COLO668 (cell line): ENCODE data around the gene MORC3.
"Not testable (repeated sequence)": the region's sequence is repeated elsewhere in the genome, so short reads cannot be mapped to it uniquely, and the experiment has no call there.

Experiments
- DNase-seq: peaks from one replicate; lab custom pipeline; 2025; ENCODE audit not compliant: unreplicated experiment; lab: John Stamatoyannopoulos, UW

Gene MORC3

DNA sequence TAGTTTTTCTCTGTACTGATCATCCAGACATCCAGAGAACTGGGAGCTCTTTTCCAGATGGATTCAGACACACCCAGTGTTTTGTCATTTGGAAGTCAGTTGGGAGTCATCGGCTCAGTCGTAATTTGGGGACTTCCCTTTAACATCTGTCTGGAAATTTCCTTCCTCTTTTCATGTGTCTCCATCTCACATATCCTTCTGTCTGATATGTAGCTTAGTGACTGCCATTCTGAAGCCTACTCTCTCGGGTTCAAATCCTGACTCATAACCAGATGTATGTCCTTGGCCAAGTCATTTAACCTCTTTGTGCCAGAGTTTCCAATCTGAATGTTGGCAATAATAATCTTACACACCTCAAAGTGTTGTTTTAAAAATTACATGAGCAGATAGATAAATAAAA is 3.0 kb downstream of the MORC3 start:
- DNase-seq: no peak

DNA sequence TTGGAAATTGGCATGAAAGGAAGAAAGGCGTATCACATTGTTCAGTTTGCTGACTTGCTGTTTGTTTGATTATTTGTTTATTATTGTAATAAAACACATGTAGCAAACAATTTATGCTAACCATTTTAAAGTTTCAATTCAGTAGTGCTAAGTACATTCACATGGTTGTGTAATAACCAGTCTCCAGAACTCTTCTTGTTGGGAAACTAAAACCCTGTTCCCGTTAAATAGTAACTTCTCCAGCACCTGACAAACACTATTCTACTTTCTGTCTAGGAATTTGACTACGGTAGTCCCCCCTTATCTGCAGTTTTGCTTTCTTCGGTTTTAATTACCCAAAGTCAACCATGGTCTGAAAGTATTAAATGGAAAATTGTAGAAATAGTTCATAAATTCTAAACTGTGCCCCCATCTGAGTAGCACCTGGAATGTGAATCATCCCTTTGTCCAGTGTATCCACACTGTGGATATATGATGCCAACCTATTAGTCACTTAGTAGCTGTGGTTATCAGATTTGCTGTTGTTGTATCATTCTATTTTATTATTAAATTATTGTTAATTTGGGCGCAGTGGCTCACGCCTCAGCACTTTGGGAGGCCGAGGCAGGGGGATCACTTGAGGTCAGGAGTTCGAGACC is 5.5 kb downstream of the MORC3 start:
- DNase-seq: no peak

DNA sequence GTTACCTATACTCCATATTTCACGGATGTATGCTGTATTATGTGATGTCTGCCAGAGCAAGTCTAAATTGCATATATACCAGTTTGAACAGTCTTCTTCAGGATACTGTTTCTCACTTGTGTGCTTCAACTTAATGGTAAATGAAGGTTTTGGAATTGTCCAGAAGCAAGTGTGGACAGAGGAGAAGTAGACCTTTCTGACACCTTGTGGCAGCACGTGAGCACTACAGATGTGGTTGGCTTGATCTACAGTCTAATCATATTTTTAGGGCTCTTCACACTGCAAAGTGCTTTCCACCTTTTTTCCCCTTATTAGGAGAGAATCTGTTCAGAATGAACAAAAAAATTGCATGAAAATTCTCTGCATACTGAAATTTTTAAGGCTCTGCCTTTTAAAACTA is 10.9 kb downstream of the MORC3 start:
- DNase-seq: peak; percentile 44

DNA sequence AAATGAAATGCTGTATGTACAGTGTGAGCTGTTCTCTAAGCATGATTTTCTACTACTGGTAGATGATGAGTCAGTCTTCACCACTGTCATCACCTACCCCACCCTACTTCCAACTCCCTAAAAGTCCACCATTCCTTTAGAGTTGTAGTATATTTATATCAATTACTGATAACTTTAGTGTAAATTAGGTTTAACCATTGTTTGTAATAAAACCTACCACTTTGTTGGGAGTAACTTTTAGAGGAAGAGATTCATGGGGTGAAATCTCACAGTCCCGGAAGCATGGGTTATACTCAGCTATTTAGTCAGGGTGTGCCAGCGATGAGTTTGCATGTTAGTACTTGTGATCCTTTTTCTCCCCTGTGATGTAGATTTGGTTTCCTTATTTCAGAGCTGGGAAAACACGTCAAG is 17.1 kb downstream of the MORC3 start:
- no peak for DNase-seq

DNA sequence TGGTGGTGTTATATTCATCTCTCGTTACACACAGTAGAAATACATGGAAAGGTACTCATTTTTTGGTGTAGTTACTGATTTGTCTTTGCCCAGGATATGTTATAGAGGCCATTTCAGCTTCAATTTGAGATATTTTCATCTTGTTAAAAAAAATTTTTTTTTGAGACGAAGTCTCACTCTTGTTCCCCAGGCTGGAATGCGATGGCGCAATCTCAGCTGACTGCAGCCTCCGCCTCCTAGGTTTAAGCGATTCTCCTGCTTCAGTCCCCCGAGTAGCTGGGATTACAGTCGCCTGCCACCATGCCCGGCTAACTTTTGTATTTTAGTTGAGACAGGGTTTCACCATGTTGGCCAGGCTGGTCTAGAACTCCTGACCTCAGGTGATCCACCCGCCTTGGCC is 19.0 kb downstream of the MORC3 start:
- no peak for DNase-seq

DNA sequence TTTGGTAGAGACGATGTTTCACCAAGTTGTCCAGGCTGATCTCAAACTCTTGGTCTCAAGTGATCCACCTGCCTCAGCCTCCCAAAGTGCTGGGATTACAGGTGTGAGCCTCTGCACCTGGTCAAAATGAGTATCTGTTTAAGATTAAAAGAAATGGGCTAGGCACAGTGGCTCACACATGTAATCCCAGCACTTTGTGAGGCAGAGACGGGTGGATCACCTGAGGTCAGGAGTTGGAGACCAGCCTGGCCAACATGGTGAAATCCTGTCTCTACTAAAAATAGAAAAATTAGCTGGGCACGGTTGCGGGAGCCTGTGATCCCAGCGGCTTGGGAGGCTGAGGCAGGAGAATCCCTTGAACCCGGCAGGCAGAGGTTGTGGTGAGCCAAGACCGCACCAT is 22.6 kb downstream of the MORC3 start:
- not testable (repeated sequence) for DNase-seq

DNA sequence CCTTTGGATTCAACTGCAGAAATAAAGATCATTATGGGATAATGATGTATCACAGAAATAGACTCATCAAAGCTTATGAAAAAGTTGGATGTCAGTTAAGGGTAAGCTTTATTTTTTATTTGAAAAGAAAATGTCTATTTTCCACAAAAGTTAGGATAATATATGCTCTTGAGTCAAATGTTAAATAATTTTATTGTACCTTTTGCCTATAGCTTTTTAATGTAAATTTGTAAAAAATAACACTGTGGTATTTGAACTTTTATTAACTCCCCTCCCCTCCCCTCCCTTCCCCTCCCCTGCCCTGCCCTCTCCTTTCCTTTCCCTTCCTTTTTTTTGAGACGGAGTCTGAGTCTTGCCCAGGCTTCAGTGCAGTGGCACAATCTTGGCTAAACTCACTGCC is 24.9 kb downstream of the MORC3 start:
- no peak for DNase-seq

DNA sequence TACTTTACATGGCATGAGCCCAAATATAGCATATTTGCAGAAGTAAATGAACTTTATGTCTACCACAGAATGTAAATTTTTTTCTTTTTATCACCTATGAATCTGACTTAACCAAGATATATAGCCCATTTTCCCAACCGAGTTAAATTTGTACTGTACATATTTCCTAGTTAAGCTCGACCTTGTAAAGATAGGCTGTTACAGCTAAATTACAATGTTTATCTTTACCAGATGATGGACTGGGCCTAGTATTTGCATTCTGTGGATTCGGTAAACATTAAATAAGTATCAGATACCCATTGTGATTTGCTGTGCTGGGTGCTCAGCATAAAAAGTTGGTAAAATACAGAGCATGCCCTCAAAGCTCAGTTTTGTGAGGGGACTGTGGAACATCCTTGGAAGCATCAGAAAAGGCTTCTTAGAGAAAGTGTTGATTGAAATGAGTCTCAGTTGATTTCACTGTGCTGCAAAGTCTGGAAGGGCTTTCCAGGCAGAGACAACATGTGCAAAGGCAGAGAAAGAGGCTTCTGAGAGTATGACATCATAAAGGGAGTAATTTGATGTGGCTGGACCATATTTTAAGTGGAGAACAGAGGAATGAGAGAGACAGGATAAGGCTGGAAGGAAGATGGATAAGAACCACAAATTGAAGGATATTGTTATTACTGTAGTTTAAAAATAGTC is 27.4 kb downstream of the MORC3 start:
- no peak for DNase-seq

DNA sequence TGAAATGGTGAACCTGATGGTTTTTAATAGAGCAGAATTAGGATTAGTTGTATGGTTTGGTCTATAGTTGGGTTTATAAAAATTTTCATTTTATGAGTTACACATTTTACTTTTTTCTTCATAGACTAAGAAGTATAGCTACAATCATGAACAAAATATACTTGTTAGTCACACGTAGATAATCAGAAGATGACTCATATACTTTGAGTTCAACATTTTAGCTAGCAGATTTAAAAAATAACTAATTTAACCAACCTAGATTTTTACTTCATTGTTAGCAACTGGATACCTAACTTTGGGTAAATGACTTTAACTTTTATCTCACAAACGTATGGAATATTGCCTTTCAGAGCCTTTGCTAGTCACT is 27.9 kb downstream of the MORC3 start:
- no peak for DNase-seq

DNA sequence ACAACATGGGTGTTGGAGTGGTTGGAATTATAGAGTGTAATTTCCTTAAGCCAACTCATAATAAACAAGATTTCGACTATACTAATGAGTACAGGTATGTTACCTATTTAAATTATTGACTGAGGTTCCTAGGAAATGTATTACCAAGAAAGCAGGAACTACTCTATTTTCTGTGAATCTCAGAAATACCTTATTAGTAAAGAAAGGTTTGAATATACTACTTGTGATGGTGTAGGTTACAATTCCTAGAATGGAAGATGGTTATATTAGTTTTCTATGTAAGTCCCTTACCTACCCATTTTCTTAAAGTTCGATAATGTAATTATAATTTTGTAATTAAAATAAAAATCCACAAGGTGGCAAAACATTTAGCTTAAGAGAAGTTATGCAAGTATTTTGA is 29.3 kb downstream of the MORC3 start:
- no peak for DNase-seq

DNA sequence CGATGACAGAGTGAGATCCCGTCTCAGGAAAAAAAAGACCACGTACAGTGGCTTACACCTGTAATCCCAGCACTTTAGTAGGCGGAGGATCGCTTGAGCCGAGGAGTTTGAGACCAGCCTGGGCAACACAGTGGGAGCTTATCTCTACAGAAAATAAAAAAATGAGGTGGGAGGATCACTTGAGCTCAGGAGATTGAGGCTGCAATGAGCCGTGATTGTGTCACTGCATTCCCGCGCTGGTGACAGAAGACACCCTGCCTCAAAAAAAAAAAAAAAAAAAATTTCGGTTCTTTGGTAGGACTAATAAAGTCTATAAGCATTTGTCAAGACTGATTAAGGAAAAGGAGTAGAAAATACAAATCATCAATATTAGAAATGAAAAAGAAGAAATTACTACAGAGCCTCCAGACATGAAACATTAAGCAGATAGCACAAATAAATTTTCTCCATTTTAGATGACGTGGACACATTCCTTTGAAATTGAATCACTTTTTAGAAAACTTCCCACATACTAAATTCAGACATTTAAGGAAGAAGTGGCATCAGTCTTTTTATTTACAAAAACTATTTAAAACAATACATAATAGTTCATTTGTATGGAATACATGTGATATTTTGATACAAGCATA is 30.4 kb downstream of the MORC3 start:
- DNase-seq: no peak

DNA sequence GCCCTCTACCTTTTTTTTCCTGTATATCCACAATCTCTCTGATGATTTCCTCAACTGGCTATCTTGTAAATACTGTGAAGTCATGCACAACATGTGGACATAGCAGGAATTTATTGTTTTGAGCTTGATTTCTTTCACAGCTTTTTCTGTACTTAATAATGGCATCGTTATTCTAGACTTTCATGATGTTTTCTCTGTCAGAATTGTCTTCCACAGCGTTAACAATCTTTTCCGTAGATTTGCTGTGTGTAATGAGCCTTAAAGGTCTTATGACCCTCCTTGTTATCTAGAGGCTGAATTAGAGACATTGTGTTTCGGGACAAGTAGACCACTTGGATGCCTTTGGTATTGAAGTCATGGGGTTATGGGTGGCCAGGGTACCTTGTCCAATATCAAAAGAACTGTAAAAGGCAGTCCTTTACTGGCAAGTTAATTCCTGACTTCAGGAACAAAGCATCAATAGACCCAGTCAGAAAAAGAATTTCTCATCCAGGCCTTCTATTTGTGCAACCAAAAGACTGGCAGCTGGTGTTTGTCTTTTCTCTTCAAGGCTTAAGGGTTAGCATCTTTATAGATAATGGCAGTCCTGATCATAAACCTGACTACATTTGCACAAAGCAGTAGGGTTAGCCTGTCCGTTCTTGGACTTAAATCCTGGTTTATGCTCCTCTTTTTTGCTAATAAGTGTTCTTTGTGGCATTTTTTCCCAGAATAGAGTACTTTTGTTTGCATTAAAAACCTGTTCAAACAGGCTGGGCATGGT is 35.1 kb downstream of the MORC3 start:
- no peak for DNase-seq

DNA sequence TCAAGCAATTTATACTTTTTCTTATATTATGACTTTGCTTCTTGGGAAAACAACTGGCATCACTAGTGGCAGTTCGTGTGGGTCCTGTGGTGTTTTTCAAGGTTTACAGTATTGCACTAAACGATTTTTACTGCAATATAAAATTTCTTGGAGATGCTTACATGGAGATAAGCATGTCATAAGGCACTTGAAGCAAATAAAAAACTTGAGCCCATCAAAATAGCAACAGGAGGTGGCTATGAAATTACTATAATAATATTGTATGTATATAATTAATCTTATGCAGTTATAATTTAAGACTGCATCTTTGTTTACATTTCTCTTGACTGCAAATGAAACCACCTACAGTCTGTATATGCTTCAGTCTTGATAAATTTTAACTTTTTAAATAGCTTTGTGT is 35.9 kb downstream of the MORC3 start:
- DNase-seq: no peak

DNA sequence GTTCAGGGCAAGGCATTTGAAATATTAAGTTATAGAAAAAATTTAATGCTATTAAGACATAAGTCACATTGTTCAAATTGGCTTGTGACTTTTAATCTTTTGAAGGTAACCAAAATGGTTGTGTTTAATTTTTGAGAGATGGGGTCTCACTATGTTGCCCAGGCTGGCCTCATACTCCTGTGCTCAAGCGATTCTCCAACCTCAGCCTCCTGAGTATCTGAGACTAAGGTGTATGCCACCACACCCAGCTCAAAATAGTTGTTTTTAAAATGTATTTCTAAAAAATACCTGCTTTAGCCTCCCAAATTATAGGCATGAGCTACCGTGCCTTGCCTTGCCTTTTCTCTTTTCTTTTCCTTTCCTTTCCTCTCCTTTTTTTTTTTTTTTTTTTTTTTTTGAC is 39.2 kb downstream of the MORC3 start:
- no peak for DNase-seq

DNA sequence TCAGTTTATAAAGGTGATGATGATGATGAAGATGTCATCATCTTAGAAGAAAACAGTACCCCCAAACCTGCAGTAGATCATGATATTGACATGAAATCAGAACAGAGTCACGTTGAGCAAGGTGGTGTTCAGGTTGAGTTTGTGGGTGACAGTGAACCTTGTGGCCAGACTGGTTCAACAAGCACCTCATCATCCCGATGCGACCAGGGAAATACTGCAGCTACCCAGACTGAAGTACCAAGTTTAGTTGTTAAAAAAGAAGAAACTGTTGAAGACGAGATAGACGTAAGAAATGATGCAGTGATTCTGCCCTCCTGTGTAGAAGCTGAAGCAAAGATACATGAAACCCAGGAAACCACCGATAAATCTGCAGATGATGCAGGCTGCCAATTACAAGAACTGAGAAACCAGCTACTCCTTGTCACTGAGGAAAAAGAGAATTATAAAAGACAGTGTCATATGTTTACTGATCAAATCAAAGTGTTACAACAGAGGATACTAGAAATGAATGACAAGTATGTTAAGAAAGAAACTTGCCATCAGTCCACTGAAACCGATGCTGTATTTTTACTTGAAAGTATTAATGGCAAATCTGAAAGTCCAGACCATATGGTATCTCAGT is 49.2 kb downstream of the MORC3 start:
- DNase-seq: no peak

DNA sequence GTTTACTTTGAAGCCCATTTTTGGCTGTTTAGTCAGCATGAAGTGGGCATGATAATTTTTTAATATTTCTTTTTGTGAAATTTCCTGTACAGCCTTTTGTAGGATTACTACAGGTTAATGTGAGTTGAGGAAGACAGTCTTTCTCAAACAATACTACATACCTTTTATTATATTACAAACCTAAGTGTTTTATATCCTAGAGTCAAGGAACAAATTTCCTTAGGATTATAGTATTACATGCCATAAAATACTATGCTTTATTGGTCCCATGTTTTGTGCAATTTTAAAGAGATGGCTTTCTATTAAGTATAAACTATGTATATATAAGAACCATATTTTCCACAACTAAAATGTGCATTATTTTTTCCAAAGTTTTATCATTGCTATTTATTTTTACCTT is 56.0 kb downstream of the MORC3 start:
- DNase-seq: no peak

DNA sequence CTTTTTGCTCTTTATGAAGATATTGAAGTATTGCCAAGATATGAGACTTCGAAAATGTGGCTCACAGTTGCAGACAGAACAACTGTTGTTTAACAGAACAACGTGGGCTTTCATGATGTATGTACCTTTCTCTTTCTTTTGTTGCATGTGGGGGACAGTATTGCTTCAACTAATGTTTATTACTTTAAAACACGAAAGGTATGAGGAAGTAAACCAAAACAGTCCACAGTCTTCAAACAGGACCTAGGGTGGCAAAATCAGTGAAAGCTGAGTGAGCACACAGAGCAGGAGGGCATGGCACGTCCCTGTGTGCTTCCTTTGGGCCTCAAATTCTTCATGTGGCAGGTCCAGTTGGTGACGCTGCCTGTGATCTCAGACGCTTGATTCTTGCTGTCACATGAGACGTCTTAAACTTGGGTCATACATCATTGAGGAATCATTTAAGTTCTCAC is 57.4 kb downstream of the MORC3 start:
- no peak for DNase-seq

DNA sequence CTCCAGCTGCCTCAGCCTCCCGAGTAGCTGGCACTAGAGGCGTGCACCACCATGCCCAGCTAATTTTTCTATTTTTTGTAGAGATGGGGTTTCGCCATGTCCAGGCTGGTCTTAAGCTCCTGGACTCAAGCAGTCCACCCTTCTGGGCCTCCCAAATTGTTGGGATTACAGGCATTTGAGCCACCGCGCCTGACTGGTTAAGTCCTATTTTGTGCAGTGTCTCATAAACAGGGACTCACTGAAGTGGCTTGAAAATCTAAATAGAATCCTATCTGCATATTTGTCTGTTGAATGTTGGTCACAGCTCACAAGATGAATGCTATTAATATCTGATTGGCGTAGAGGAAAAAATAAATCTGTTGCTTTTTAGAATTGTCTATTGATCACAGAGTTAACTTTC is 59.3 kb downstream of the MORC3 start:
- no peak for DNase-seq

DNA sequence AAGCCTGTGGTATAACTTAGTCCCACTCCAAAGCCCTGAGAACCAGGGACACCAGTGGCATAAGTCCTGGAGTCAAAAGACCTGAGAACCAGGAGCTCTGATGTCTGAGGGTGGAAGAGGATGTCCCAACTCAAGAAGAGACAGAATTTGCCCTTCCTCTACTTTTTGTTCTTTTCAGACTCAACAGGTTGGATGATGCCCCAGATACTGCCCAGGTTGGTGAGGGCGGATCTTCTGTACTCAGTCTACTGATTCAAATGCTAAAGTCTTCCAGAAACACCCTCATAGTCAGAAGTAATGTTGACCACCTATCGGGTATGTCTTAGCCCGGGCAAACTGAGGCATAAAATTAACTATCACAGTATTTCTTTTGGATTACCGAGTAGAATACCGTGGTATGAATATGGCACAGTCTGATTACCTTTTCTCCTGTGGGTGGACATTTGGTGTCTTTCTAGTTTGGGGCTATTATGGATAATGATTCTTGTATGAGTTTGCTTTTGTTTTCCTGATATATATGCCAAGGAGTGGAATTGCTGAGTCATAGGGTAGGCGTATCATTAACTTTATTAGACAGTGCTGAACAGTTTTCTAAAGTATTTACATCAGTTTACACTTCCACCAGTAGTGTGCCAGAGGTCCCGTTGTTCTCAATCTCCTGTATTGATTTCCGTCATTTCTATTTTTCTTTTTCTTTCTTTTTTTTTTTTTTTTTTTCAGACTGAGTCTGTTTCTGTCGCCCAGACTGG is 62.0 kb downstream of the MORC3 start:
- no peak for DNase-seq

DNA sequence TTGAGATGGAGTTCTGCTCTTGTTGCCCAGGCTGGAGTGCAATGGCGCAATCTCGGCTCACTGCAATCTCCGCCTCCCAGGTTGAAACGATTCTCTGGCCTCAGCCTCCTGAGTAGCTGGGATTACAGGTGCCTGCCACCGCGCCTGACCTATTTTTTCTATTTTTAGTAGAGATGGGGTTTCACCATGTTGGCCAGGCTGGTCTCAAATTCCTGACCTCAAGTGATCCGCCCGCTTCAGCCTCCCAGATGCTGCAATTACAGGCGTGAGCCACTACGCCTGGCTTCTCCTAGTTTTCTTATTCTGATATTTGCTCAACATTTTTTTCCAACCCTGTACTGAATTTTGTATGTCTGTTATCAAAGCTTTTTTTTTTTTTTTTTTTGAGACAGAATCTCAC is 62.7 kb downstream of the MORC3 start:
- not testable (repeated sequence) for DNase-seq

DNA sequence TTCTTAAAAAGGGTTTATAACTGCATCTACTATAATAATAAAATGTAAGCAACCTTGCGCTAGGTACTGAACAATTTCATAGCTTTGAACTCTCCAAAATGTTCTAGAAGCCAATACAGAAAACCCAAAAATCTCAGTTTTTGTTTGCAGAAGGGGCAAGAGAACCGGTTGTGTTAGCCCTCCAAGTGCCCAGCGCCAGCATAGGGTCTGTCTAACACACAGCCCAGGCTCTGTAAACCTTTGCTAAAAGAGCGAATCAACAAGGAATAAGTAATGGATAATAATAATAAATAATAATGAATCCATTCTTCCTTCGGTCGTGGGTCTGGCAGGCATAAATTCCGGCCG is 64.9 kb downstream of the MORC3 start:
- no peak for DNase-seq
